ENCODE data around the gene TCTA.

DNA sequence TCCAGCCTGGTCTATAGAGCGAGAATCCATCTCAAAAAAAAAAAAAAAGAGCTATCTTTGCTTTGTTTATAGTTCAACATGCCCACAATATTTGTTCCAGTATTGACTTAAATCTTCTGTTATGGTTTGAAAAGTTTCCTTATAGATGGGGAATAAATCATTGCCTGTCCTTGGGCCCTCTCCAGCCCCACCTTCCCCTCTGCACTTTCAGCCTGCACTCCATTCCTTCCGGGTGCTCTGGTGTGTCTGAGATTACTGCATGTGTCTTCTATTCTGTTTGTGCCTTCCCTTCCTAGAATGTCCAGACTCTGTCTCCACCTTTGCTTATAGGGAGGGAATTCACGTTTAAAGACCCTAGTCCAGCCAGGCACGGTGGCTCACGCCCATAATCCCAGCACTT, 28.8 kb upstream of the TCTA start:
- no peak for TF ChIP-seq ZBTB7A (IDR thresholded peaks at IDR 0.05; ENCODE audit: low read depth)
- TF ChIP-seq, protein P1, sequence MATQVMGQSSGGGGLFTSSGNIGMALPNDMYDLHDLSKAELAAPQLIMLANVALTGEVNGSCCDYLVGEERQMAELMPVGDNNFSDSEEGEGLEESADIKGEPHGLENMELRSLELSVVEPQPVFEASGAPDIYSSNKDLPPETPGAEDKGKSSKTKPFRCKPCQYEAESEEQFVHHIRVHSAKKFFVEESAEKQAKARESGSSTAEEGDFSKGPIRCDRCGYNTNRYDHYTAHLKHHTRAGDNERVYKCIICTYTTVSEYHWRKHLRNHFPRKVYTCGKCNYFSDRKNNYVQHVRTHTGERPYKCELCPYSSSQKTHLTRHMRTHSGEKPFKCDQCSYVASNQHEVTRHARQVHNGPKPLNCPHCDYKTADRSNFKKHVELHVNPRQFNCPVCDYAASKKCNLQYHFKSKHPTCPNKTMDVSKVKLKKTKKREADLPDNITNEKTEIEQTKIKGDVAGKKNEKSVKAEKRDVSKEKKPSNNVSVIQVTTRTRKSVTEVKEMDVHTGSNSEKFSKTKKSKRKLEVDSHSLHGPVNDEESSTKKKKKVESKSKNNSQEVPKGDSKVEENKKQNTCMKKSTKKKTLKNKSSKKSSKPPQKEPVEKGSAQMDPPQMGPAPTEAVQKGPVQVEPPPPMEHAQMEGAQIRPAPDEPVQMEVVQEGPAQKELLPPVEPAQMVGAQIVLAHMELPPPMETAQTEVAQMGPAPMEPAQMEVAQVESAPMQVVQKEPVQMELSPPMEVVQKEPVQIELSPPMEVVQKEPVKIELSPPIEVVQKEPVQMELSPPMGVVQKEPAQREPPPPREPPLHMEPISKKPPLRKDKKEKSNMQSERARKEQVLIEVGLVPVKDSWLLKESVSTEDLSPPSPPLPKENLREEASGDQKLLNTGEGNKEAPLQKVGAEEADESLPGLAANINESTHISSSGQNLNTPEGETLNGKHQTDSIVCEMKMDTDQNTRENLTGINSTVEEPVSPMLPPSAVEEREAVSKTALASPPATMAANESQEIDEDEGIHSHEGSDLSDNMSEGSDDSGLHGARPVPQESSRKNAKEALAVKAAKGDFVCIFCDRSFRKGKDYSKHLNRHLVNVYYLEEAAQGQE (IDR thresholded peaks at IDR 0.05; ENCODE audit: low read depth): no peak
- TF ChIP-seq, protein P2, sequence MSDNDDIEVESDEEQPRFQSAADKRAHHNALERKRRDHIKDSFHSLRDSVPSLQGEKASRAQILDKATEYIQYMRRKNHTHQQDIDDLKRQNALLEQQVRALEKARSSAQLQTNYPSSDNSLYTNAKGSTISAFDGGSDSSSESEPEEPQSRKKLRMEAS (IDR thresholded peaks at IDR 0.05): no peak
- TF ChIP-seq FOXM1 (IDR thresholded peaks at IDR 0.05; ENCODE audit: borderline replicate concordance, low read depth): no peak
- no peak for TF ChIP-seq EP300 (IDR thresholded peaks at IDR 0.05; ENCODE audit: borderline replicate concordance)
- no peak for TF ChIP-seq YY1 (IDR thresholded peaks at IDR 0.05; ENCODE audit: low read depth)
- no peak for TF ChIP-seq TCF12 (IDR thresholded peaks at IDR 0.05; ENCODE audit: low read depth)
- TF ChIP-seq TAF1 (IDR thresholded peaks at IDR 0.05; ENCODE audit: low read depth): no peak
- no peak for TF ChIP-seq TEAD4 (IDR thresholded peaks at IDR 0.05)
- TF ChIP-seq CEBPB (IDR thresholded peaks at IDR 0.05): no peak
- TF ChIP-seq, protein P3, sequence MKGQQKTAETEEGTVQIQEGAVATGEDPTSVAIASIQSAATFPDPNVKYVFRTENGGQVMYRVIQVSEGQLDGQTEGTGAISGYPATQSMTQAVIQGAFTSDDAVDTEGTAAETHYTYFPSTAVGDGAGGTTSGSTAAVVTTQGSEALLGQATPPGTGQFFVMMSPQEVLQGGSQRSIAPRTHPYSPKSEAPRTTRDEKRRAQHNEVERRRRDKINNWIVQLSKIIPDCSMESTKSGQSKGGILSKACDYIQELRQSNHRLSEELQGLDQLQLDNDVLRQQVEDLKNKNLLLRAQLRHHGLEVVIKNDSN (IDR thresholded peaks at IDR 0.05): no peak
- TF ChIP-seq NFIC (IDR thresholded peaks at IDR 0.05): no peak
- TF ChIP-seq EGR1 (IDR thresholded peaks at IDR 0.05): no peak

All from Ishikawa (cell line).